Caco-2 (cell line): ENCODE data around the gene SORCS2. TPM values are rescaled to one million over a fixed set of nuclear protein-coding genes. Genes with fewer than 3 reads are reported as not detected.

Experiments used
- BruUV-seq: library from RNA; stranded (reverse); fragments of 400-500 nt; replicated peaks from 2 replicates; lab custom pipeline; 2021; lab: Mats Ljungman, UMichigan
- CTCF ChIA-PET: fragments of 300-600 bp; sonication (Branson Sonifier 250); formaldehyde crosslinking; loops from one replicate; lab custom pipeline; 2022; ENCODE audit warnings: antibody characterized with exemption; lab: Charles Lee
- POLR2A ChIA-PET: fragments of 300-600 bp; sonication (Branson Sonifier 250); formaldehyde crosslinking; loops from one replicate; lab custom pipeline; 2022; ENCODE audit warnings: antibody characterized with exemption; lab: Charles Lee
- DNase-seq, 2 experiments: peaks; one replicate each; pipeline versions ENCODE4 v3.0.0 to v3.0.0-alpha.2; 2020 to 2022
- H3K27me3 ChIP-seq: replicated peaks from 2 replicates; pipeline ENCODE4 v1.6.0; 2011; ENCODE audit warnings: low read length; ENCODE audit not compliant: control insufficient read depth, insufficient read depth
- H3K36me3 ChIP-seq: 2 replicates; pipeline ENCODE4 v1.5.1; 2011; ENCODE audit warnings: low read length; ENCODE audit not compliant: control insufficient read depth, insufficient read depth
- H3K4me1 ChIP-seq: fragments of 250-450 bp; sonication (Bioruptor Pico); 2 replicates; pipeline ENCODE4 v1.5.1; 2020; ENCODE audit warnings: mild to moderate bottlenecking
- H3K4me3 ChIP-seq: 2 replicates; pipeline ENCODE4 v1.5.1; 2011; ENCODE audit warnings: low read depth, mild to moderate bottlenecking, control low read depth, low read length
- H3K9me3 ChIP-seq: fragments of 250-450 bp; sonication (Bioruptor Pico); 2 replicates; pipeline ENCODE4 v1.5.1; 2020; ENCODE audit warnings: mild to moderate bottlenecking, moderate library complexity
- H3K27ac Mint-ChIP-seq: one replicate; pipeline ENCODE4 v1.8.0; 2022; ENCODE audit warnings: mixed read lengths; ENCODE audit not compliant: unreplicated experiment
- H3K27me3 Mint-ChIP-seq: one replicate; pipeline ENCODE4 v1.8.0; 2022; ENCODE audit warnings: mixed read lengths; ENCODE audit not compliant: insufficient read depth, unreplicated experiment
- H3K36me3 Mint-ChIP-seq: one replicate; pipeline ENCODE4 v1.8.0; 2022; ENCODE audit warnings: mild to moderate bottlenecking, mixed read lengths; ENCODE audit not compliant: insufficient read depth, unreplicated experiment
- H3K4me1 Mint-ChIP-seq: one replicate; pipeline ENCODE4 v1.8.0; 2022; ENCODE audit warnings: low read depth, mixed read lengths; ENCODE audit not compliant: unreplicated experiment
- H3K4me3 Mint-ChIP-seq: one replicate; pipeline ENCODE4 v1.8.0; 2022; ENCODE audit warnings: mild to moderate bottlenecking, moderate library complexity, mixed read lengths; ENCODE audit not compliant: unreplicated experiment
- H3K9me3 Mint-ChIP-seq: one replicate; pipeline ENCODE4 v1.8.0; 2022; ENCODE audit warnings: mixed read lengths; ENCODE audit not compliant: unreplicated experiment
- CTCF ChIP-seq, 2 experiments: fragments of 200-600 bp in 1 of 2; IDR thresholded peaks; 1 replicate in 1 of 2; 2 replicates in 1 of 2; pipeline versions ENCODE4 v1.5.1 to v1.8.0; 2011 to 2022; ENCODE audit warnings: antibody characterized with exemption in 1 of 2, control low read depth in 1 of 2, inconsistent platforms in 1 of 2, low read depth in 1 of 2, low read length in 1 of 2, mild to moderate bottlenecking in 1 of 2, moderate library complexity in 1 of 2; ENCODE audit not compliant: insufficient read depth in 1 of 2, severe bottlenecking in 1 of 2, unreplicated experiment in 1 of 2
- intact Hi-C: fragments of 100-400 bp; cut with micrococcal nuclease; formaldehyde crosslinking; loops from one replicate; pipeline ENCODE4 v1.10.0; 2022; ENCODE audit not compliant: unreplicated experiment
- total RNA-seq: library from RNA; stranded (reverse); gene quantifications from 2 replicates; pipeline ENCODE4 v1.2.3, GENCODE V29; 2022

Gene SORCS2
- total RNA-seq, 1 experiment from 2014 or later = 1.6 TPM

DNA sequence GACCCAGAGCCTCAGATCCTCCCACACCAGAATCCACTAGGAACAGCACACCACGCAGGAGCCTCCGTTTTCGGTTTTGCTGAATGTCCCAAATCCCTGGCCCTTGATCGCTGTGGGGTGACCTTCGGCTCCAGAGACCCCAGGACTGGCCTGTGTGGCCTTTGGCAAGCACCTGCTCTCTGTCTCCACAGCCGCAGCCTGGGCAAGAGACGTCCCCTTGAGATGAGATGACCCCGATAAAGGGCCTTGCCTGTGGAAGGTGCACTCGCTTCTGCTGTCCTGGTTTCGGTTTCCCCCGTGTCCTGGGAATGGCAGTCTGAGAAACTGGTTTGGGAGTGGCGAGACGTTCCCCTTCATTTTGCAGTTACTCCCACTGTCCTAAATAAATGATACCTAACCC lies 232.8 kb downstream of the SORCS2 start:
- no peak for TF ChIP-seq CTCF (IDR thresholded peaks at IDR 0.05; ENCODE audit: insufficient read depth in 1 of 2, low read depth in 1 of 2, low read length in 1 of 2, severe bottlenecking in 1 of 2, unreplicated experiment in 1 of 2)
- no peak overlapping the region for H3K27ac Mint-ChIP-seq
- peaks cover 19% of the 10 kb centered on the region for H3K4me1 Mint-ChIP-seq
- no peak overlapping the region for H3K4me3 Mint-ChIP-seq
- H3K27me3 ChIP-seq = no peaks in the 10 kb centered on the region
- no peaks in the 10 kb centered on the region for H3K36me3 ChIP-seq
- no peaks in the 10 kb centered on the region for H3K9me3 ChIP-seq
- no peaks in the 10 kb centered on the region for H3K27me3 Mint-ChIP-seq
- ChIA-PET POLR2A (no interaction called here), CTCF (no interaction called here)
- no peaks in the 10 kb centered on the region for H3K9me3 Mint-ChIP-seq
- H3K4me3 ChIP-seq = no peak overlapping the region
- peaks cover 12% of the 10 kb centered on the region for H3K36me3 Mint-ChIP-seq
- peak in 1 of 2 experiments; percentile 17 for DNase-seq
- intact Hi-C loops = no loop called here
- no TSS peak for BruUV-seq
- peaks cover 11% of the 10 kb centered on the region for H3K4me1 ChIP-seq

DNA sequence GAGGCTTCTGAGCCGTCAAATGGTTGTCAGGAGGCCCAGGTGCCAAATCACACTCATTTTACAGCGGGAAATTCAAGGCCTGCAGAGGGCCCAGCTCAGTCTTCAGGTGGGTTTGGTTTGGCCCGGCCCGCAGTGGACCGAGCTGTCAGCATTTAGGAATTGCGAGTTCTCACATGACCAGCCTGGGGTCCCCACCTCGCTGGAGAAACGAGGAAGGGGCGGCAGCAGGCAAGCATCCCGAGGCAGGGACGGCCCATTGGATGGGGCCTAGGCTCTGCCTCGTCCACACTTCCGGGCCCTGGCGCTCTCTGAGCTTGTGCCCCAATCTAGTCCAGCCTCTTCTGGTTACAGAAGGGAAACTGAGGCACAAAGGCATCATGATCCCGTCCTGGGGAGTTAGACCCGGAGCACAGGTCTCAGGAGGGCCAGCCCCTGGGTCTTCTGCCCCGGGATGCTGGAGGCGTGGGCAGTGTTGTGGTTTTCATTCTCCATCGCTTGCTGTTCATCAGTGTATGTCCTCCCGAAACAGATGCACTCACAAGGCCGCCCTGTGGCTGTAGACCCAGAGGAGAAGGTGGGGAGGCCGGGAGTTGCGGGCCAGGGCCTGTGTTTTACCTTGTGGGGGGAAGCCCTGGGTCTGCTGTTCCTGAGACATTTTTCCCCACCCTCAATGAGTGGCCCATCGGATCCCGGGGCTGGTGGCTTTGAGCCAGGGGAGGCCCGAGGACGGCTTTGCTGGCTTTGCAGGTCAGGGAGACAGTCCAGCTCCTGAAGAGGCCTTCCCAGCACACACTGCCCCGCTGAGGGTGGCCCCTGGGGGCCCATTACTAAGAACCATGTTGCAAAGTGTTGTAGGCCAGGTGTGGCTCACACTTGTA lies 233.5 kb downstream of the SORCS2 start:
- no peak overlapping the region for H3K27ac Mint-ChIP-seq
- no peaks in the 10 kb centered on the region for H3K9me3 Mint-ChIP-seq
- H3K4me1 Mint-ChIP-seq = peaks cover 26% of the 10 kb centered on the region
- POLR2A ChIA-PET = no interaction called here
- no peak overlapping the region for H3K4me3 Mint-ChIP-seq
- Histone ChIP-seq H3K36me3 (no peaks in the 10 kb centered on the region), H3K27me3 (no peaks in the 10 kb centered on the region), H3K4me3 (no peak overlapping the region), H3K4me1 (peaks cover 19% of the 10 kb centered on the region), H3K9me3 (no peaks in the 10 kb centered on the region)
- intact Hi-C loops = no loop called here
- no peak for TF ChIP-seq CTCF (IDR thresholded peaks at IDR 0.05; ENCODE audit: insufficient read depth in 1 of 2, low read depth in 1 of 2, low read length in 1 of 2, severe bottlenecking in 1 of 2, unreplicated experiment in 1 of 2)
- no TSS peak for BruUV-seq
- H3K27me3 Mint-ChIP-seq = no peaks in the 10 kb centered on the region
- CTCF ChIA-PET = no interaction called here
- peaks cover 14% of the 10 kb centered on the region for H3K36me3 Mint-ChIP-seq
- DNase-seq = peak in 1 of 2 experiments; percentile 17

DNA sequence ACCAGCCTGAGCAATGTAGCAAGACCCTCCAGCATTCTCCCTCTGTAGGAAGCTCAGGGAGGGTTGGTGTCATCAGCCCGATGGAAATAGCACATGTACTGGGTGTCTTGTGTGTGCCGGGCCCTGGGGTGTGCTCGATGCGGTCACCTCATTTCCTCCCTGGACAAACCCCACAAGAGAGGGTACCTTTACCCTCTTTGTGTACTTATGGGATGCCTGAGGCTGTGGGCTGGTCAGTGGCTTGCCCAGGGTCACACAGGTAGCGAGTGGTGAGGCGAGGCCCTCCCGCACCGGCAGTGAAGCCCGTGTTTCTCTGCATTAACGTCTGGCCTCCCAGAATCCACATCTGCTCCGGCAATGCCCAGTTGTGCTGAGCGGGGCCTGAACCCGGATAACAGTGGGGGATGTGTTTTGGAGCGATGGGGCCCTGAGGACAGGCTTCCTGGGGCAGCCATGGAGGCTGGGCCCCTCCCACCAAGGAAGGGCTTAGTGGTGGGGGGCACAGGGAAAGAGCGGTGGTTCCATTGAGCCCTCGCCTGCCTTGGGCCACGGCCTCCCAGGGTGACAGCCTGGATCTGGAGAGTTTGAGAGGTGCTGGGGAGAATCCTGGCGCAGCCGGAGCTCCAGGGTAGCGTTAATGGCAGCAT lies 234.3 kb downstream of the SORCS2 start:
- no peaks in the 10 kb centered on the region for H3K27me3 ChIP-seq
- peaks cover 29% of the 10 kb centered on the region for H3K4me1 Mint-ChIP-seq
- no peaks in the 10 kb centered on the region for H3K9me3 Mint-ChIP-seq
- no peak overlapping the region for H3K4me3 ChIP-seq
- ChIA-PET POLR2A (no interaction called here), CTCF (no interaction called here)
- H3K27me3 Mint-ChIP-seq = no peaks in the 10 kb centered on the region
- no peak overlapping the region for H3K4me3 Mint-ChIP-seq
- BruUV-seq = no TSS peak
- H3K36me3 ChIP-seq = no peaks in the 10 kb centered on the region
- H3K27ac Mint-ChIP-seq = no peak overlapping the region
- intact Hi-C loops = no loop called here
- TF ChIP-seq CTCF (IDR thresholded peaks at IDR 0.05; ENCODE audit: insufficient read depth in 1 of 2, low read depth in 1 of 2, low read length in 1 of 2, severe bottlenecking in 1 of 2, unreplicated experiment in 1 of 2) = no peak
- peaks cover 14% of the 10 kb centered on the region for H3K36me3 Mint-ChIP-seq
- peak in 1 of 2 experiments; percentile 29 for DNase-seq
- H3K4me1 ChIP-seq = peaks cover 27% of the 10 kb centered on the region
- no peaks in the 10 kb centered on the region for H3K9me3 ChIP-seq
